HepG2 (cell line): Measurements from ENCODE around the gene ETV6. TPM values are rescaled to one million over a fixed set of nuclear protein-coding genes. Genes with fewer than 3 reads are reported as not detected.

Experiments used
- ATAC-seq: fragments of 200-7000 bp; cut with Tn5 transposase; 3 replicates; pipeline ENCODE4 v1.9.1; 2020; ENCODE audit warnings: mild to moderate bottlenecking, moderate library complexity
- BruUV-seq: library from RNA; stranded (reverse); fragments of 400-500 nt; replicated peaks from 2 replicates; lab custom pipeline; 2021; lab: Mats Ljungman, UMichigan
- CTCF ChIA-PET: fragments of 300-600 bp; formaldehyde crosslinking; extraction: SDS; loops from one replicate; lab custom pipeline; 2021; ENCODE audit warnings: low total read pairs, inconsistent platforms, low intra/inter-chr PET ratio; lab: Yijun Ruan, JAX
- POLR2A ChIA-PET: fragments of 350-600 bp; sonication (Branson Sonifier 250); formaldehyde crosslinking; loops from one replicate; lab custom pipeline; 2020; ENCODE audit warnings: antibody characterized with exemption, inconsistent platforms; lab: Yijun Ruan, JAX
- DNase-seq: peaks from one replicate; pipeline ENCODE4 v3.0.0-alpha.2; 2015; ENCODE audit warnings: low spot score
- FAIRE-seq: peaks from 3 replicates; lab custom pipeline; 2011; peaks lifted over from hg19 to GRCh38; lab: Jason Lieb, UNC
- H2AFZ ChIP-seq: one replicate; pipeline ENCODE4 v1.6.1; 2011; ENCODE audit warnings: low read length, inconsistent platforms
- H3K27ac ChIP-seq: fragments of 300-600 bp; 3 replicates; pipeline ENCODE4 v1.8.0; 2011; ENCODE audit warnings: mixed run types, mild to moderate bottlenecking, mixed read lengths, low read length, inconsistent platforms; ENCODE audit not compliant: insufficient read depth; ENCODE audit errors: extremely low read length
- H3K27me3 ChIP-seq, 2 experiments: fragments of 200-600 bp in 1 of 2; 2 replicates in 1 of 2; 3 replicates in 1 of 2; pipeline versions ENCODE4 v1.6.0 to v1.8.0; 2011; ENCODE audit warnings: low read length in 2 of 2, mild to moderate bottlenecking in 2 of 2, moderate library complexity in 2 of 2, inconsistent platforms in 1 of 2; ENCODE audit not compliant: insufficient read depth in 2 of 2, control insufficient read depth in 1 of 2
- H3K36me3 ChIP-seq, 2 experiments: fragments of 200-600 bp in 1 of 2; replicated peaks in 1 of 2; 2 replicates in 1 of 2; 3 replicates in 1 of 2; pipeline versions ENCODE4 v1.5.1 to v1.8.0; 2011; ENCODE audit warnings: low read length in 2 of 2, inconsistent platforms in 1 of 2; ENCODE audit not compliant: insufficient read depth in 2 of 2, control insufficient read depth in 1 of 2
- H3K4me1 ChIP-seq: 2 replicates; pipeline ENCODE4 v1.5.1; 2012; ENCODE audit warnings: low read length, inconsistent platforms; ENCODE audit not compliant: insufficient read depth
- H3K4me2 ChIP-seq: 2 replicates; pipeline ENCODE4 v1.6.0; 2011; ENCODE audit warnings: low read depth, low read length, inconsistent platforms
- H3K4me3 ChIP-seq, 3 experiments: fragments of 200-600 bp in 1 of 3; sonication (generic), shearing (Covaris generic) in 1 of 3; replicated peaks in 1 of 3; 2 replicates each; pipeline ENCODE4 v1.5.1; 2011 to 2016; ENCODE audit warnings: low read length in 3 of 3, inconsistent platforms in 2 of 3, low read depth in 2 of 3, mild to moderate bottlenecking in 2 of 3, control low read depth in 1 of 3, mixed read lengths in 1 of 3; ENCODE audit not compliant: insufficient read depth in 1 of 3
- H3K79me2 ChIP-seq: one replicate; pipeline ENCODE4 v1.6.1; 2011; ENCODE audit warnings: low read length, inconsistent platforms; ENCODE audit not compliant: insufficient read depth
- H3K9ac ChIP-seq: 2 replicates; pipeline ENCODE4 v1.6.0; 2011; ENCODE audit warnings: mild to moderate bottlenecking, low read depth, low read length, inconsistent platforms; ENCODE audit not compliant: insufficient read depth
- H3K9me3 ChIP-seq: 2 replicates; pipeline ENCODE4 v1.5.1; 2012; ENCODE audit warnings: mild to moderate bottlenecking, low read length
- H4K20me1 ChIP-seq: 2 replicates; pipeline ENCODE4 v1.6.0; 2011; ENCODE audit warnings: inconsistent platforms, mild to moderate bottlenecking, low read length, moderate library complexity; ENCODE audit not compliant: insufficient read depth
- ELF3 ChIP-seq: IDR thresholded peaks from 2 replicates; pipeline ENCODE4 v1.6.1; 2016; ENCODE audit warnings: missing genetic modification reagents, missing compliant biosample characterization
- ESRRA ChIP-seq: sonication (generic); formaldehyde crosslinking; IDR thresholded peaks from 2 replicates; pipeline ENCODE4 v1.5.1; 2020; ENCODE audit warnings: mild to moderate bottlenecking, low read depth, missing genetic modification reagents
- FOXM1 ChIP-seq: sonication (generic); formaldehyde crosslinking; IDR thresholded peaks from 2 replicates; pipeline ENCODE4 v1.5.0; 2020; ENCODE audit warnings: missing genetic modification reagents
- GRHL1 ChIP-seq: sonication (generic); formaldehyde crosslinking; conservative IDR thresholded peaks from 2 replicates; pipeline ENCODE4 v1.8.0; 2022; ENCODE audit warnings: missing genetic modification reagents
- HOXA3 ChIP-seq: sonication (generic); formaldehyde crosslinking; IDR thresholded peaks from 2 replicates; pipeline ENCODE4 v1.5.0; 2020; ENCODE audit warnings: missing genetic modification reagents
- IRF1 ChIP-seq: sonication (generic); formaldehyde crosslinking; IDR thresholded peaks from 2 replicates; pipeline ENCODE4 v1.4.0; 2020; ENCODE audit warnings: low read depth, mild to moderate bottlenecking, missing genetic modification reagents
- NCOA1 ChIP-seq: sonication (generic); formaldehyde crosslinking; IDR thresholded peaks from 2 replicates; pipeline ENCODE4 v1.9.0; 2021; ENCODE audit warnings: missing genetic modification reagents
- POLR2AphosphoS5 ChIP-seq: IDR thresholded peaks from 2 replicates; pipeline ENCODE4 v1.6.1; 2012; ENCODE audit warnings: low read depth, low read length
- RXRB ChIP-seq: IDR thresholded peaks from 2 replicates; pipeline ENCODE4 v1.6.1; 2016; ENCODE audit warnings: borderline replicate concordance, missing genetic modification reagents, missing compliant biosample characterization
- THAP7 ChIP-seq: sonication (generic); formaldehyde crosslinking; IDR thresholded peaks from 2 replicates; pipeline ENCODE4 v1.8.1; 2023; ENCODE audit warnings: mild to moderate bottlenecking, missing genetic modification reagents
- TRIM22 ChIP-seq: fragments of 450-650 bp; IDR thresholded peaks from 2 replicates; pipeline ENCODE4 v1.6.1; 2017
- ZBTB21 ChIP-seq: sonication (generic); formaldehyde crosslinking; IDR thresholded peaks from 2 replicates; pipeline ENCODE4 v1.4.0; 2020; ENCODE audit warnings: missing genetic modification reagents
- ZFP36L1 ChIP-seq: sonication (generic); formaldehyde crosslinking; IDR thresholded peaks from 2 replicates; pipeline ENCODE4 v1.8.0; 2022; ENCODE audit warnings: mild to moderate bottlenecking, missing genetic modification reagents, moderate library complexity
- ZMYM3 ChIP-seq: sonication (generic); formaldehyde crosslinking; IDR thresholded peaks from 2 replicates; pipeline ENCODE4 v1.5.1; 2020; ENCODE audit warnings: mild to moderate bottlenecking, missing genetic modification reagents
- ZNF431 ChIP-seq: sonication (generic); formaldehyde crosslinking; IDR thresholded peaks from 2 replicates; pipeline ENCODE4 v1.9.0; 2022; ENCODE audit warnings: missing genetic modification reagents, low read depth, mild to moderate bottlenecking, borderline replicate concordance
- ZNF773 ChIP-seq: sonication (generic); formaldehyde crosslinking; IDR thresholded peaks from 2 replicates; pipeline ENCODE4 v1.4.0; 2020; ENCODE audit warnings: missing genetic modification reagents, borderline replicate concordance
- ZSCAN30 ChIP-seq: sonication (generic); formaldehyde crosslinking; IDR thresholded peaks from 2 replicates; pipeline ENCODE4 v1.5.0; 2020; ENCODE audit warnings: mild to moderate bottlenecking, missing genetic modification reagents
- WGBS: methylation state at CpG from one replicate; pipeline ENCODE4 v1.1.6; 2017; ENCODE audit warnings: low lambda C conversion rate; 5-methylcytosine and 5-hydroxymethylcytosine counted together
- in situ Hi-C: cut with HindIII; loops from 2 replicates; pipeline ENCODE4 v1.10.0; 2017; ENCODE audit warnings: low pct_unique_long_range_greater_than_20kb; ENCODE audit not compliant: extremely low pct_ligation_motif_present
- intact Hi-C: fragments of 100-400 bp; cut with micrococcal nuclease; formaldehyde crosslinking; loops from one replicate; pipeline ENCODE4 v1.10.0; 2022; ENCODE audit not compliant: unreplicated experiment
- polyA plus RNA-seq, 8 experiments: library from polyadenylated mRNA; depleted of rRNA in 3 of 8; stranded (reverse) in 7 of 8; unstranded in 1 of 8; fragments of >200 nt; fragmentation: Illumina TruSeq in 4 of 8; extraction: Trizol in 4 of 8; gene quantifications; 2 replicates each; pipeline versions ENCODE4 v1.2.1 to v1.2.3, GENCODE V29; 2011 to 2016; ENCODE audit warnings: low read depth in 4 of 8, missing spikeins in 1 of 8, mixed read lengths in 1 of 8; ENCODE audit not compliant: insufficient read depth in 1 of 8
- total RNA-seq, 5 experiments: library from RNA; depleted of rRNA; stranded (reverse); fragments of >200 nt; fragmentation: Illumina TruSeq; extraction: Trizol; gene quantifications; 2 replicates each; pipeline ENCODE4 v1.2.3, GENCODE V29; 2016; ENCODE audit warnings: low read depth in 1 of 5

Gene ETV6
- total and polyA plus RNA-seq, 2 of the 13 experiments (the other 11 are each of a cell fraction or from before 2014, with no cell fraction given) = 2.2 to 3.0 TPM

- FAIRE-seq = no peak
- Histone ChIP-seq H2AFZ (no peak overlapping the region), H3K4me1 (peaks cover 35% of the 10 kb centered on the region), H3K27ac (no peak overlapping the region), H3K4me3 (no peak overlapping the region), H3K4me2 (no peak overlapping the region), H3K9ac (no peak overlapping the region), H3K36me3 (no peaks in the 10 kb centered on the region), H3K27me3 (no peaks in the 10 kb centered on the region), H4K20me1 (no peaks in the 10 kb centered on the region), H3K9me3 (no peaks in the 10 kb centered on the region), H3K79me2 (no peaks in the 10 kb centered on the region)
- intact Hi-C loops = no loop called here
- in situ Hi-C loops = no loop called here
- ChIA-PET POLR2A (no interaction called here), CTCF (no interaction called here)
- BruUV-seq = no TSS peak
- ATAC-seq = no peak
- 90% methylated on average over 8 of the region's 8 CpGs for WGBS
- no peak for DNase-seq
- TF ChIP-seq THAP7 (CRISPR knock-in tag) = no peak
- TF ChIP-seq ZBTB21 (CRISPR knock-in tag) = no peak
- TF ChIP-seq ELF3 (CRISPR knock-in tag) = no peak
- no peak for TF ChIP-seq ZNF431
- no peak for TF ChIP-seq NCOA1 (CRISPR knock-in tag)
- no peak for TF ChIP-seq RXRB (CRISPR knock-in tag)
These were observed 159.5 kb downstream of the ETV6 start for GRCh38 chr12:11808931-11809330.

GRCh38 chr12:11810206-11810545 is 160.7 kb downstream of the ETV6 start:
- H3K4me2 ChIP-seq = no peak overlapping the region
- no peak overlapping the region for H2AFZ ChIP-seq
- in situ Hi-C loops = no loop called here
- no peak overlapping the region for H3K27ac ChIP-seq
- 78% methylated on average over 3 of the region's 3 CpGs for WGBS
- ChIA-PET POLR2A (no interaction called here), CTCF (no interaction called here)
- no peak overlapping the region for H3K4me3 ChIP-seq
- H3K27me3 ChIP-seq = no peaks in the 10 kb centered on the region
- no peak overlapping the region for H3K9ac ChIP-seq
- FAIRE-seq = no peak
- H3K9me3 ChIP-seq = no peaks in the 10 kb centered on the region
- no peak for ATAC-seq
- H3K36me3 ChIP-seq = no peaks in the 10 kb centered on the region
- no TSS peak for BruUV-seq
- no peak for DNase-seq
- no peaks in the 10 kb centered on the region for H4K20me1 ChIP-seq
- no peaks in the 10 kb centered on the region for H3K79me2 ChIP-seq
- intact Hi-C loops = loop anchor here (5.0 to 10.0 kb wide), 4 partner anchors 77 to 225 kb away; no protein-coding TSS in a partner anchor
- peaks cover 35% of the 10 kb centered on the region for H3K4me1 ChIP-seq
- TF ChIP-seq ZNF773 (CRISPR knock-in tag) (no peak), FOXM1 (CRISPR knock-in tag) (no peak), TRIM22 (no peak), POLR2AphosphoS5 (no peak), ZMYM3 (CRISPR knock-in tag) (no peak), GRHL1 (CRISPR knock-in tag) (no peak), IRF1 (CRISPR knock-in tag) (no peak), ESRRA (CRISPR knock-in tag) (no peak), HOXA3 (CRISPR knock-in tag) (no peak), ZSCAN30 (no peak), ZFP36L1 (CRISPR knock-in tag) (no peak)
